Stimulated activated naive B cell treated with anti-CD40 and anti-IgM and Interleukin-4, amounts not matched to agents 10 μg/mL and 1 μg/mL and 100 μg/mL, for 72 hours (primary cell): ENCODE measurements around the gene KCTD16.
A peak's percentile ranks its signal among the peaks of the same experiment; 100 is the strongest.

ENCODE experiments used
- ATAC-seq, 2 donors: fragments of 150-1000 bp; cut with Tn5 transposase; replicated peaks; 2 replicates each; pipeline ENCODE4 v1.10.0; 2021; ENCODE audit warnings: moderate library complexity in 1 of 2
- DNase-seq: peaks from one replicate; pipeline ENCODE4 v3.0.0; 2021
- H3K27ac Mint-ChIP-seq: one replicate; pipeline ENCODE4 v1.8.0; 2022; ENCODE audit warnings: mild to moderate bottlenecking, mixed read lengths
- H3K27me3 Mint-ChIP-seq, 2 donors: one replicate each; pipeline ENCODE4 v1.8.0; 2022; ENCODE audit warnings: mixed read lengths in 2 of 2
- H3K36me3 Mint-ChIP-seq, 2 donors: one replicate each; pipeline ENCODE4 v1.8.0; 2022; ENCODE audit warnings: mixed read lengths in 2 of 2, mild to moderate bottlenecking in 1 of 2
- H3K4me1 Mint-ChIP-seq, 2 donors: one replicate each; pipeline ENCODE4 v1.8.0; 2022; ENCODE audit warnings: mixed read lengths in 2 of 2, mild to moderate bottlenecking in 1 of 2
- H3K4me3 Mint-ChIP-seq, 2 donors: one replicate each; pipeline ENCODE4 v1.8.0; 2022; ENCODE audit warnings: mild to moderate bottlenecking in 2 of 2, mixed read lengths in 2 of 2, moderate library complexity in 1 of 2
- H3K9me3 Mint-ChIP-seq, 2 donors: one replicate each; pipeline ENCODE4 v1.8.0; 2022; ENCODE audit warnings: mixed read lengths in 2 of 2, mild to moderate bottlenecking in 1 of 2

KCTD16 gene

DNA sequence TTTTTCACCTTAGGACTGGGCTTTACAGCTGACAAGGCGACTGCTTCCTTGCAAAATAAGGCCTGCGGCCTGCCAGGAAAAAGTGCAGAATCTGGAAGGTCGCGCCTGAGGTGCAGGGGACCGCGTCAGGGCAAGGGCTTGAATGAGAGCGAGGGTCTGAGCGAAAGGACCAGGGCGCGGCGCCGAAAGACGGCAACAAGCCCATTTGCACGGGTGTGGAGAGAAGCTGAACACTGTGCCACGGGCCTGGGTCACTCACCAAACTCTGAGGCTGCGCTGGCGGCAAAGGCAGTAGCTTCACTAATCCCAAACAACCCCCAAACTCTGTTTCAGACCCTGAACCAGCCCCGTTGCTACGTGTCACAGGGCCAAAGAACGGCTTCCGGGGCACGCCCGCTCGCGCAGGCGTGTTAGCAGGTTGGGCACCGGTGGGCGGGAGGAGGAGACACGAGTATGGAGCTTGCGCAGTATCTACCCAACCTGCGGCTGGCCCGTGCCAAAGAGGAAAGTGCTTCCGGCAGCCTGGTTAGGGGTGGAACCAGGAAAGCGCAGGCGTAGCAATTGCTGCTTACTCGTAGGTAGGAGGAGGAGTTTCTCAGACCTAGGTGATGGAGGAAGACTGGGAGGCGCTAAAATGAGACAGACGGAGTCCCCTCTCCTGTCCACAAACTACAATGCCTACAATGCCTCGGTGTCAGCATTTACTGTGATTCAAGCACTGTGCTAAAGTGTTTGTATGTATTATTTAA lies at the start of gene KCTD16, which contains the start of gene YIPF5:
KCTD16 (plus strand) TSS at position 598 of the 749 bp plus-strand sequence.
YIPF5 (minus strand) TSS at position 384 of the 749 bp plus-strand sequence. CDS start 704 bp downstream, outside the sequence.
- peak within 1 kb of the TSS; percentile 89 to 95 for H3K4me3 Mint-ChIP-seq
- DNase-seq (peak; percentile 97), ATAC-seq (peak; percentile 99)
- peaks cover 2 to 3% of the 10 kb centered on the region in 2 donors for H3K36me3 Mint-ChIP-seq
- peaks cover 9 to 21% of the 10 kb centered on the region in 2 donors for H3K4me1 Mint-ChIP-seq
- peak within 1 kb of the TSS; percentile 93 for H3K27ac Mint-ChIP-seq
- peaks cover 0 to 5% of the 10 kb centered on the region in 2 donors for H3K27me3 Mint-ChIP-seq
- H3K9me3 Mint-ChIP-seq: peaks cover 0 to 2% of the 10 kb centered on the region in 2 donors

DNA sequence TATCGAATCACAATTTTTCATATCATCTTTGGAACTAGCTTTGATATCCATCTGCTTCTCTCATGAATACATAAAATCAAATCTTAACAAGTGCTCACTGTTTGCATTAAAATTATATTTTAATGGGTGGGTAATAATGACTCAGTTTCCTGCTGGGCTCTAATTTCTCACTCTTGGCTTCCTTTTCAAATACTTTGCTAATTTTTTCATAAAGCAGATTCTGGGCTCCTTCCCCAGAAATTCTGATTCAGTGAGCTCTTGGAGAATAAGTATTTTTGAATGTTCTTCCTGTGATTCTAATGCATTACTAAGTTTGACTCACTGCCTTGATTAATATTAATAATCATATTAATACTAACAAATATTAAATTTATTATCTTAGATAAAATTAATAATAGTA lies 49.1 kb upstream of the KCTD16 start:
- no peak overlapping the region for H3K27ac Mint-ChIP-seq
- ATAC-seq: no peak
- H3K4me1 Mint-ChIP-seq: no peaks in the 10 kb centered on the region
- H3K9me3 Mint-ChIP-seq: peaks cover 3 to 6% of the 10 kb centered on the region in 2 donors
- no peak for DNase-seq
- H3K4me3 Mint-ChIP-seq: no peak overlapping the region
- no peaks in the 10 kb centered on the region for H3K36me3 Mint-ChIP-seq
- H3K27me3 Mint-ChIP-seq: peaks cover 14 to 18% of the 10 kb centered on the region in 2 donors

DNA sequence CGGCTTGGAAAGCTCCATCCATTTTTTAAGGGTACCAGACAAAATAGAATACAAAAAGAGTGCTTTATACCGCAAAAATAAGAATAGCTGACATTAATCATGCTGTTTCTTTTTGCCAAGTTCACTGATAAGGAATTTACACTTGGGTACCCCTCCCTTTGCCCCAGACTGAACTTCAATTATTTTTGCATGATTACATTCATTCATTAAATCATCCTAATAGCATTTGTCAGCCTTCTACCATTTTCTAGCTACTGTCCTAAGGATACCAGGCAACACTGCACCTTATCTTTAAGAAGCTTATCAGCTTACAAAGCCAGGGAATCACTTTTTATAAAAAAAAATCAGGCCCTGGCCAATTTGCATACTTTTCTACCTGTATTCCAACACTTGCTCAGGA lies 48.6 kb upstream of the KCTD16 start:
- ATAC-seq (no peak), DNase-seq (no peak)
- peaks cover 14 to 18% of the 10 kb centered on the region in 2 donors for H3K27me3 Mint-ChIP-seq
- H3K27ac Mint-ChIP-seq: no peak overlapping the region
- no peak overlapping the region for H3K4me3 Mint-ChIP-seq
- no peaks in the 10 kb centered on the region for H3K36me3 Mint-ChIP-seq
- peaks cover 3 to 6% of the 10 kb centered on the region in 2 donors for H3K9me3 Mint-ChIP-seq
- H3K4me1 Mint-ChIP-seq: no peaks in the 10 kb centered on the region

DNA sequence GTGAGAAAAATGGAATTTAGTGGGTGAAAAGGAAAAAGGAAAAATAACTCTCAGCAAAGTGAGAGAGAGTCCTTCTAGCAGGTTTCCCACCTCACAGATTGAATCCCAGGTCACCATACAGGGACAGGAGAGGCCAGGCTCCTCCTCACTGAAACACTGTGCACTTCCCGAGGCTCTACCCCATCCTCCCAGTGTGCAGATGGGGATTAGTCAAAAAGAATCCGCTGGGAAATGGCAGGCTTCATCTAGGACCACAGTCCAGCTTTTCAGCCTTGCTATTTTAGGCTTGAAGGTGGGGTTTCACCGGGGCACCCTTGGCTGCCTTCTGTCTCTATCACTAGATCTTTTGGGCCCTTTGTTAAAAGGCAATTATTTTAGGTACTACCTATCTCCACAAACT lies 48.0 kb upstream of the KCTD16 start:
- Mint-ChIP-seq H3K27ac (no peak overlapping the region), H3K9me3 (peaks cover 3 to 6% of the 10 kb centered on the region in 2 donors), H3K27me3 (peaks cover 14 to 18% of the 10 kb centered on the region in 2 donors), H3K36me3 (no peaks in the 10 kb centered on the region), H3K4me1 (no peaks in the 10 kb centered on the region), H3K4me3 (no peak overlapping the region)
- no peak for ATAC-seq
- no peak for DNase-seq

DNA sequence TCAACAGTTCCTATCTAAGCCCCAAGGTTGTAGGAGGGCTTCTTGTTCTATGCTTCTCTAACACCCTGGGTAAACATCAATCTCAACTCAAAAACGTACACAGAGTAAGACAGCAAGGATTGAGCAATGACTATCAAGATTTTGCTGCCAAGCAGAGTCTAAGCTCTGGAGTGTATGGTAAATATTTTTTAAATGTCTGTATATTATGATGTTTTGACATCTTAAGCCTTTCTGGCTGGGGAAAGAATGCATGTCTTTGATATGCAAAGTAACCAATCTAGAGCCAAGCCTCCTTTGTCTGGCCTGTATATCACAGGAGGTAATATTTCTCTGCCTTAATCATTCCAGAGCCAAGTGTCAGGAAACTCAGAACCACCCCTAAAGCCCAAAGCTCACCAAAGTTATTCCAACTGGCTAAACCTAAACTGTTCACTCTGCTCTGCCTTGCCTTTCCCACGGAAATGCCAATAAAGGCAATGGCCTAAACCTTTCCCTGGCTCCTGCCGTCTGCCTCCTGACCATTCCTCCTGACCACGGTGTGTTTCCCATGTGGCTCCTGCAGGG lies 45.4 kb upstream of the KCTD16 start:
- ATAC-seq (no peak), DNase-seq (no peak)
- no peaks in the 10 kb centered on the region for H3K4me1 Mint-ChIP-seq
- H3K9me3 Mint-ChIP-seq: peaks cover 2% of the 10 kb centered on the region in 2 donors
- H3K27ac Mint-ChIP-seq: no peak overlapping the region
- peaks cover 14 to 22% of the 10 kb centered on the region in 2 donors for H3K27me3 Mint-ChIP-seq
- no peaks in the 10 kb centered on the region for H3K36me3 Mint-ChIP-seq
- no peak overlapping the region for H3K4me3 Mint-ChIP-seq

DNA sequence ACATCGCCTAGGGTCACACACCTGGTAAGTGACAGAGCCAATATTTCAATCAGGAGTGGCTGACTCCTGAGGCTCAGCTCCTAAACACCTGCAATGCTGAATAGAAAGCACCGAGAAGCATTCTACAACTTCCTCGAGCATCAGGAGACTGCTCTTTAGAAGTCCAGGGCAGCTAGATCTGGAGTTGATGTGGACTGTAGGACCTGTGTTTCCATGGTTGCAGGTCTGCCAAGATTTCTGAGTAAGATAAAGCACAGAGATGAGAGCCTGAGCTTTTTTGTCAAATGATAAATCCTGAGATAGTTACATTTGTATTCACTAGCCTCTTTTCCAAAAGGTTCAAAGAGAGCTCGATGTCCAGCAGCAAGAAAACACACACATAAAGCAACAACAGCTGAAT lies 44.0 kb upstream of the KCTD16 start:
- Mint-ChIP-seq H3K9me3 (no peaks in the 10 kb centered on the region), H3K27ac (no peak overlapping the region), H3K4me3 (no peak overlapping the region), H3K4me1 (no peaks in the 10 kb centered on the region), H3K27me3 (peaks cover 10 to 17% of the 10 kb centered on the region in 2 donors), H3K36me3 (no peaks in the 10 kb centered on the region)
- DNase-seq (no peak), ATAC-seq (no peak)

DNA sequence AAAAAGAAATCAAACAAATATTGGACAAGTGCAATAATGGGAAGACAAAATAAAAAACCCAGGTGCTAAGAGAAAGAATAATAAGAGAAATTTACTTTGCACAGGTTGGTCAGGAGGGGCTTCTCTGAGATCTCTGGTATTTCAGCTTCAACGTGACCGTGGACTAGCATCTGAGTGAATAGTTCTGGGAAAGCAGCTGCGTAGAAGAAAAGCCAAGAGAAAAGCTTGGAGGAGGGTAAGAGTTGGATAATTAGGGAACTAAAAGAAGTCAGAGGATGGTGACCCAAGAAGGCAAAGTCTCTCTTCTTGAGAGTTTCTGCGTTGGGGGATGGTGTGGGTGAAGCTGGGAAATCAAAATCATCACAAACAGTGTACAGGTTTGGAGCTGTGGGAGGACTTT lies 41.8 kb upstream of the KCTD16 start:
- Mint-ChIP-seq H3K4me1 (no peaks in the 10 kb centered on the region), H3K27me3 (peaks cover 10 to 17% of the 10 kb centered on the region in 2 donors), H3K4me3 (no peak overlapping the region), H3K27ac (no peak overlapping the region), H3K9me3 (no peaks in the 10 kb centered on the region), H3K36me3 (no peaks in the 10 kb centered on the region)
- ATAC-seq (no peak), DNase-seq (no peak)

DNA sequence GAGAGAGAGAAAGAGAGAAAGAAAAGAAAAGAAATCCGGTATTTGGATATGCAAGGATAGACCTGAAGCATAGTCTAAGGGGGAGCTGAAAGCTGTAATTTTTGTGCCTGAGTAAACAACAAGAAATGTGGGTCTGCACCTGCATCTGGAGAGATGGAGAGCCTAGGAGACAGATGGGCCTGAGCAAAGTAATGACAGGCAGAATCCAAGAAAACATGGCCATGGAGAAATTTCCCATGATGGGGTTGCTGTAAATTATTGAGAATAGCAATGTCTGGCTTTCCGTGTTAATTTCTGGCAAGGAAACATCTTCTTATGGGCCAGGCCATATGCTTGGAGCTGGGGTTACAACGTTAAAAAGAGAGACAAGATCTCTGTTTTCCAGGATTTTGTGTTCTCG lies 40.4 kb upstream of the KCTD16 start:
- DNase-seq: no peak
- Mint-ChIP-seq H3K36me3 (no peaks in the 10 kb centered on the region), H3K4me3 (no peak overlapping the region), H3K4me1 (peaks cover 4 to 5% of the 10 kb centered on the region in 2 donors), H3K27me3 (peaks cover 3 to 6% of the 10 kb centered on the region in 2 donors), H3K9me3 (no peaks in the 10 kb centered on the region), H3K27ac (no peak overlapping the region)
- no peak for ATAC-seq

DNA sequence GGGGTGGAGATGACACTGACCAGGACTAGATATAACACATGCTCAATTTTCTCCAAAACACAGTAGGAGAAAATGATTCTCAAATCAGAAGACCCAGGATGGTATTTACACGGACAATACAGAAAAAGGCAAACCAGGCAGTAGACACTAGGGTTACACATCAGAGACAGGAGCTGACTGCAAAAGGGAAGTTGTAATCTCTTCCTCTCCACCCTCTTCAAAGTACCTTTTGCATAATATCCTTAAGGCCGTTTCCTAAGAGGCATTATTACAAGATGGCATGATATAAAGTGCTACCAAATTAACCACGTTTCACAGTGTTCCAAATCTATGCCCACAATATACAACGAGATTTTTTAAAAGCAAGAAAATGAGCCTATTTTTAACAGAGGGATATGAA lies 39.4 kb upstream of the KCTD16 start:
- Mint-ChIP-seq H3K27me3 (peaks cover 6 to 13% of the 10 kb centered on the region in 2 donors), H3K27ac (no peak overlapping the region), H3K9me3 (no peaks in the 10 kb centered on the region), H3K4me3 (no peak overlapping the region), H3K36me3 (no peaks in the 10 kb centered on the region), H3K4me1 (peaks cover 4 to 12% of the 10 kb centered on the region in 2 donors)
- no peak for DNase-seq
- ATAC-seq: no peak

DNA sequence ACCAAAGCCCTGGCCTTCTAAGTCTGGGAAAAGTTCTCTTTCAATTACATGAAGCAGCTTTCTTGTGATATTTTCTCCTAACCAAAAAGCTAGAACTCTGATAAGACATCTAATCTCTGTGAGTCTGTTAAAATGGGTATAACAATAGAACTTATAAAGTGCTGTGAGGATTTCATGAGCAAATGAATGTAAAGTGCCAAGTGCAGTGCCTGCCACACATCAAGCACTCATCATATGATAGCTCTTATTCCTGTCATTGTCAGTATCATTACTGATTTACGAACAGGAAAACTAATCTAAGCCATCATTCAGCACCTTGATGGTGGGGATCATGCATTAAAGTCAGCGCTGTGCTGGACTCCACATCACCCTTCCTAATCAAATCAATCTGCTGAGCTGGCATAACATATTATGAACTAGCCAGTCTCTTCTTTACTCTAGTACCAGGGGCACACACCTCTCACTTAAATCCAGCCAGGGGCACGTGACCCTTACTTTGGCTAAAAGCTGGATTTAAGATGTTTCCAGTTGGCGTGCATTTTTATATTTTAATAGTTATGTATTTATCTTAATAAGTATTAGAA lies 37.5 kb upstream of the KCTD16 start:
- H3K9me3 Mint-ChIP-seq: no peaks in the 10 kb centered on the region
- H3K27me3 Mint-ChIP-seq: peaks cover 6 to 13% of the 10 kb centered on the region in 2 donors
- DNase-seq (no peak), ATAC-seq (no peak)
- no peak overlapping the region for H3K27ac Mint-ChIP-seq
- H3K4me3 Mint-ChIP-seq: no peak overlapping the region
- H3K36me3 Mint-ChIP-seq: no peaks in the 10 kb centered on the region
- peaks cover 4 to 12% of the 10 kb centered on the region in 2 donors for H3K4me1 Mint-ChIP-seq

DNA sequence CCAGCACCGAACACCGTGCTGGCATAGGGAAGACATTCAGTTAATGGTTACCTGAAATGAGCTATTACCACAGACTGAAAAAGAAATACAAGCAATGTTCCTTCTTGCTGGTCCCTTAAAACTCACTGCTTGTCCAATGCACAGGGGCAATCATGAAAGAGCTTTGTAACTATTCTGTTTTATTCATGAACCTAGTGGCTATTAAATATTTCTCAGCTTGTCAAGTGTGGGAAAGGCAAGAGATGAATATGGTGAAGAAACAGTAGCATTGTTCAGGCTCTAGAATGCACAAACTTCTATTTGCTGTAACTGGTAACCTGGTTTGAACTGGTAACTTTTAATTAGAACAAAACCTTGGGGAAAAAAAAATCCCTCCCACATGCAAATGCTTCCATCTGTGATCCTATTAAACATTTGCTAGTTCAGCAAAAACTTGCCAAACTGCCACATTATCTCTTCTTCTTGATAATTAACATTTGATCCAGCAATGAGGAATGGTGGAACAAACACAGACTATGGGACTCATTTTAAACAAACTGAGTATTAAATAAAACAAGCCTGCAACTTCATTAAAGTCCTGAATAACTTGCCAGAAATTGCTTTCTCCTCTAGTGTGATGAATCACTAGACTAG lies 36.4 kb upstream of the KCTD16 start:
- no peak for DNase-seq
- peaks cover 6 to 13% of the 10 kb centered on the region in 2 donors for H3K27me3 Mint-ChIP-seq

DNA sequence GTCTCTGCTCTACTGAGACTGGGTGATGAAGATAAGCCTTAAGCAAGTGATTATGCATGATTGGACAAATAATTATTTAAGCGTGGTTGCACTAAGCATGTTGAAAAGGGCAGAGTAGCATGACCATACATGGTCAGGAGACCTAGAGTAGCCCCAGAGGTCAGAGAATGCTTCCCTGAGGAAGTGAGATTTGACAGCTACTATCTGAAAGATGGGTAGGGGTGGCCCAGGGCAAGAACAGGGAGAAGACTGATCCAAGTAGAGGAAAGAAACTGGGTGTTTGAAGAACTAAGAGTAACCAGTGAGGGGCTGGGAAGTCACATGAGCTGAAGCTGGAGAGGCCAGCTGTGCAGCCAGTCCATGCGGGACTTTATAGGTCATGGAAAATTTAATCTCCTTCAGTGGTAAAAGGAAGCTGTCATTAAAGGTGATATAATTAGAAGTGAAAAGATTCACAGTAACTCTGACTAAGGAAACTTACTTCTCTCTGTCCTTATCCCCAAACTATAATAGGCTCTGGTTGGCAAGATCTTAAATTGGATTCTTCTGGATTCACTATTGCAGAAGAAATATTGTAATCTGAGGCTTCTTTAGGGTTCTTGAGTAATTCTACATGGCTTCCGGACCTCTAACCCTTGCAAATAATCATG lies 35.4 kb upstream of the KCTD16 start:
- H3K27ac Mint-ChIP-seq: no peak overlapping the region

More for the DNA sequence above, 36.4 kb upstream of the KCTD16 start:
- H3K9me3 Mint-ChIP-seq: no peaks in the 10 kb centered on the region
- H3K4me3 Mint-ChIP-seq: no peak overlapping the region
- no peaks in the 10 kb centered on the region for H3K36me3 Mint-ChIP-seq
- ATAC-seq: no peak
- peaks cover 4 to 12% of the 10 kb centered on the region in 2 donors for H3K4me1 Mint-ChIP-seq
- H3K27ac Mint-ChIP-seq: no peak overlapping the region

DNA sequence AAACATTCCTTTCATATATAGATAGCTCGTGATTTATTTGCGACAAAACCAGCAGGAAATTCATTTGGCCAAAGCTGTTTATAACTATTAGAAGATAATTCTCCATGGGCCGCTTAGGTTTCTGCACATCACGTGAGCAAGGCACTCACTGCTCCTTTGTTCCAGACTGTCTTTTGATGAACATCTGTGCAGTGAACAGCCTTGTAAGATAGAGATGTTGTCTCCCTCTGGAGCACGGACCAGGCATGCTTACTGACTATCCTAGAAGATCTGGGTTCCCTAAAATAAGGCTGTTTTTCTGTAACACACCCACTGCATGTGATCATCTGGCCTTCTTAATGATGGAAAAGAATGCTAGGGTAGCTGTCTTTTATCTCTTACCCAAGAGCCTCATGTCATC lies 31.1 kb upstream of the KCTD16 start:
- DNase-seq: no peak
- Mint-ChIP-seq H3K27me3 (peaks cover 6 to 7% of the 10 kb centered on the region in 2 donors), H3K4me3 (no peak overlapping the region), H3K9me3 (no peaks in the 10 kb centered on the region), H3K4me1 (peaks cover 15 to 30% of the 10 kb centered on the region in 2 donors), H3K27ac (no peak overlapping the region), H3K36me3 (no peaks in the 10 kb centered on the region)
- no peak for ATAC-seq

More for the DNA sequence above, 35.4 kb upstream of the KCTD16 start:
- no peaks in the 10 kb centered on the region for H3K36me3 Mint-ChIP-seq
- DNase-seq (no peak), ATAC-seq (peak; percentile 67 to 68)
- no peak overlapping the region for H3K4me3 Mint-ChIP-seq
- no peaks in the 10 kb centered on the region for H3K9me3 Mint-ChIP-seq
- peaks cover 4 to 12% of the 10 kb centered on the region in 2 donors for H3K4me1 Mint-ChIP-seq
- H3K27me3 Mint-ChIP-seq: peaks cover 6 to 9% of the 10 kb centered on the region in 2 donors

DNA sequence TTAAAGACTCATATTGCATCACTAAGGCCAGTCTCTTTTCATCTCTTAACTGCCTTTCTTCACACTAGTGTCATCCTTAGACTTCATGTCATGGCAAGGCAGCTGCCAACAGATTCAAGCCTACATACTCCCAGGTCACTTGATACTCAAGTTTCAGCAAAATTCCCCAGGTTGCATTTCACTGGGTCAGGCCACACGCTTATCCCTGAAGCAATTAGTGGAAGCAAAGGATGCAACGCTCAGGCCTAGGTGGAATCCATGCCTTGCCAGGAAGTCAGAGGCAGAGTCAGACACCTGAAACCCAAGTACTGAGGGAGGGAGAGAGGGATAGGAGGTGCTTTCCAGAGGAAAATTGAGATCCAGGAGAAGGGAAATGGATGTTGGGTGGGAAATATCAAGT lies 29.1 kb upstream of the KCTD16 start:
- Mint-ChIP-seq H3K27me3 (no peaks in the 10 kb centered on the region), H3K9me3 (no peaks in the 10 kb centered on the region), H3K27ac (no peak overlapping the region), H3K4me3 (no peak overlapping the region), H3K36me3 (no peaks in the 10 kb centered on the region), H3K4me1 (peaks cover 12 to 18% of the 10 kb centered on the region in 2 donors)
- no peak for ATAC-seq
- no peak for DNase-seq
